RWPE2 (cell line): ENCODE results near the gene MRTFA.

Experiments
- ATAC-seq: fragments of 200-7000 bp; cut with Tn5 transposase; 3 replicates; pipeline ENCODE4 v1.9.1; 2021; ENCODE audit warnings: low read depth
- DNase-seq: peaks from one replicate; pipeline ENCODE4 v3.0.0-alpha.2; 2020; ENCODE audit warnings: low spot score
- H3K27ac ChIP-seq: fragments of 450-650 bp; 2 replicates; pipeline ENCODE4 v1.5.1; 2017; ENCODE audit warnings: mild to moderate bottlenecking; ENCODE audit not compliant: poor library complexity, severe bottlenecking
- H3K27me3 ChIP-seq: fragments of 250-450 bp; sonication (Bioruptor Pico); 2 replicates; pipeline ENCODE4 v1.5.1; 2021; ENCODE audit warnings: mild to moderate bottlenecking, moderate library complexity; ENCODE audit not compliant: insufficient read depth, poor library complexity, severe bottlenecking
- H3K36me3 ChIP-seq: fragments of 250-450 bp; sonication (Bioruptor Pico); 2 replicates; pipeline ENCODE4 v1.5.1; 2020; ENCODE audit warnings: low read depth, mild to moderate bottlenecking, moderate library complexity
- H3K4me1 ChIP-seq: fragments of 250-450 bp; sonication (Bioruptor Pico); 2 replicates; pipeline ENCODE4 v1.5.1; 2021; ENCODE audit warnings: mild to moderate bottlenecking, moderate library complexity; ENCODE audit not compliant: insufficient read depth, poor library complexity, severe bottlenecking
- H3K4me3 ChIP-seq: fragments of 250-450 bp; sonication (Bioruptor Pico); 2 replicates; pipeline ENCODE4 v1.5.1; 2021; ENCODE audit warnings: mild to moderate bottlenecking, moderate library complexity; ENCODE audit not compliant: severe bottlenecking
- H3K9me3 ChIP-seq: fragments of 250-450 bp; sonication (Bioruptor Pico); 2 replicates; pipeline ENCODE4 v1.5.1; 2021; ENCODE audit warnings: mild to moderate bottlenecking, moderate library complexity; ENCODE audit not compliant: severe bottlenecking
- CTCF ChIP-seq: fragments of 450-650 bp; IDR thresholded peaks from one replicate; pipeline ENCODE4 v1.5.1; 2017; ENCODE audit warnings: mild to moderate bottlenecking, moderate library complexity; ENCODE audit not compliant: poor library complexity, severe bottlenecking

The MRTFA gene

GRCh38 chr22:40479887-40480538 is 156.5 kb downstream of the MRTFA start:
- ATAC-seq (no peak), DNase-seq (no peak)
- peak overlapping the region; percentile 99 for H3K27ac ChIP-seq
- H3K9me3 ChIP-seq: no peaks in the 10 kb centered on the region
- H3K27me3 ChIP-seq: no peaks in the 10 kb centered on the region
- H3K4me3 ChIP-seq: no peak overlapping the region
- no peak for TF ChIP-seq CTCF
- H3K4me1 ChIP-seq: peaks cover 43% of the 10 kb centered on the region
- no peaks in the 10 kb centered on the region for H3K36me3 ChIP-seq

GRCh38 chr22:40479126-40479800 is 157.3 kb downstream of the MRTFA start:
- Histone ChIP-seq H3K4me3 (no peak overlapping the region), H3K27ac (peak overlapping the region; percentile 99), H3K9me3 (no peaks in the 10 kb centered on the region), H3K4me1 (peaks cover 36% of the 10 kb centered on the region), H3K27me3 (no peaks in the 10 kb centered on the region), H3K36me3 (no peaks in the 10 kb centered on the region)
- peak; percentile 25 for TF ChIP-seq CTCF
- ATAC-seq (no peak), DNase-seq (no peak)

GRCh38 chr22:40478338-40479125 is 158.0 kb downstream of the MRTFA start:
- peak overlapping the region; percentile 99 for H3K27ac ChIP-seq

GRCh38 chr22:40477683-40478337 is 158.7 kb downstream of the MRTFA start:
- no peak overlapping the region for H3K4me3 ChIP-seq
- H3K27me3 ChIP-seq: no peaks in the 10 kb centered on the region
- H3K4me1 ChIP-seq: peaks cover 33% of the 10 kb centered on the region
- H3K9me3 ChIP-seq: no peaks in the 10 kb centered on the region
- peak overlapping the region; percentile 99 for H3K27ac ChIP-seq
- no peak for TF ChIP-seq CTCF
- DNase-seq: no peak
- no peak for ATAC-seq
- no peaks in the 10 kb centered on the region for H3K36me3 ChIP-seq

More at GRCh38 chr22:40478338-40479125, 158.0 kb downstream of the MRTFA start:
- ATAC-seq: no peak
- Histone ChIP-seq H3K4me3 (no peak overlapping the region), H3K9me3 (no peaks in the 10 kb centered on the region), H3K36me3 (no peaks in the 10 kb centered on the region), H3K4me1 (peaks cover 34% of the 10 kb centered on the region), H3K27me3 (no peaks in the 10 kb centered on the region)
- DNase-seq: no peak
- TF ChIP-seq CTCF: no peak
